Measurements from ENCODE around the gene GRIPAP1.

Gene GRIPAP1

GRCh38 chrX:48958635-48959094 is 43.4 kb downstream of the GRIPAP1 start:
- Histone ChIP-seq H3K9ac (ENCODE audit: low read length) (peak overlapping the region; percentile 97), H3K9me3 (ENCODE audit: control insufficient read depth, low read length) (no peaks in the 10 kb centered on the region), H4K91ac (ENCODE audit: low read length) (peak overlapping the region; percentile 27), H3K4me3 (ENCODE audit: insufficient read depth in 1 of 2, low read depth in 1 of 2, low read length in 2 of 2) (peak overlapping the region in 1 of 2 experiments; percentile 85), H2BK5ac (ENCODE audit: low read depth, low read length, poor library complexity, severe bottlenecking) (no peak overlapping the region), H2BK15ac (ENCODE audit: low read depth, poor library complexity, severe bottlenecking) (no peak overlapping the region), H3K36me3 (ENCODE audit: control insufficient read depth in 1 of 2, insufficient read depth in 2 of 2, low read depth in 1 of 2, low read length in 2 of 2) (peaks cover 17 to 27% of the 10 kb centered on the region in 2 experiments), H3K23ac (ENCODE audit: low read length in 2 of 2) (no peak overlapping the region), H2BK12ac (ENCODE audit: low read length in 2 of 2) (no peak overlapping the region), H3K4me1 (ENCODE audit: control insufficient read depth, insufficient read depth, low read depth, low read length) (peaks cover 6% of the 10 kb centered on the region), H3K79me1 (replicated peaks; ENCODE audit: low read length, poor library complexity, severe bottlenecking) (no peaks in the 10 kb centered on the region), H3K4ac (ENCODE audit: low read depth in 1 of 2, low read length in 2 of 2) (peak overlapping the region; percentile 61 to 64), H3K27ac (ENCODE audit: low read length, poor library complexity, severe bottlenecking) (peak overlapping the region; percentile 95), H2AFZ (ENCODE audit: low read depth, low read length) (no peak overlapping the region), H3K14ac (ENCODE audit: low read length in 2 of 2) (no peak overlapping the region), H2AK5ac (ENCODE audit: low read length, severe bottlenecking) (no peak overlapping the region), H4K8ac (ENCODE audit: low read length) (peak overlapping the region; percentile 37), H3K4me2 (ENCODE audit: low read length, poor library complexity, severe bottlenecking) (peak overlapping the region; percentile 66), H3K27me3 (ENCODE audit: control insufficient read depth in 1 of 2, insufficient read depth in 1 of 2, low read length in 2 of 2) (peaks cover 0 to 3% of the 10 kb centered on the region in 2 experiments), H3K18ac (ENCODE audit: low read depth in 1 of 2, low read length in 2 of 2) (peak overlapping the region in 1 of 2 experiments; percentile 33), H2BK120ac (ENCODE audit: low read depth, low read length) (no peak overlapping the region)
- DNase-seq, result peak; percentile 79
- 0% methylated on average over 20 of the region's 21 CpGs for WGBS

GRCh38 chrX:48957827-48958634 is 44.0 kb downstream of the GRIPAP1 start:
- Histone ChIP-seq H2AFZ (ENCODE audit: low read depth, low read length) (peak overlapping the region; percentile 42), H2BK15ac (ENCODE audit: low read depth, poor library complexity, severe bottlenecking) (no peak overlapping the region), H3K9ac (ENCODE audit: low read length) (peak overlapping the region; percentile 97), H3K36me3 (ENCODE audit: control insufficient read depth in 1 of 2, insufficient read depth in 2 of 2, low read depth in 1 of 2, low read length in 2 of 2) (peaks cover 16 to 32% of the 10 kb centered on the region in 2 experiments), H2BK12ac (ENCODE audit: low read length in 2 of 2) (no peak overlapping the region), H2BK120ac (ENCODE audit: low read depth, low read length) (peak overlapping the region; percentile 27), H2BK5ac (ENCODE audit: low read depth, low read length, poor library complexity, severe bottlenecking) (peak overlapping the region; percentile 84), H3K4ac (ENCODE audit: low read depth in 1 of 2, low read length in 2 of 2) (peak overlapping the region in 1 of 2 experiments; percentile 69), H3K27me3 (ENCODE audit: control insufficient read depth in 1 of 2, insufficient read depth in 1 of 2, low read length in 2 of 2) (peaks cover 0 to 3% of the 10 kb centered on the region in 2 experiments), H3K4me1 (ENCODE audit: control insufficient read depth, insufficient read depth, low read depth, low read length) (peaks cover 6% of the 10 kb centered on the region), H4K91ac (ENCODE audit: low read length) (peak overlapping the region; percentile 68), H3K18ac (ENCODE audit: low read depth in 1 of 2, low read length in 2 of 2) (peak overlapping the region; percentile 73 to 80), H4K8ac (ENCODE audit: low read length) (peak overlapping the region; percentile 84), H3K4me3 (ENCODE audit: insufficient read depth in 1 of 2, low read depth in 1 of 2, low read length in 2 of 2) (peak overlapping the region; percentile 78 to 85), H2AK5ac (ENCODE audit: low read length, severe bottlenecking) (no peak overlapping the region), H3K4me2 (ENCODE audit: low read length, poor library complexity, severe bottlenecking) (no peak overlapping the region), H3K79me1 (replicated peaks; ENCODE audit: low read length, poor library complexity, severe bottlenecking) (no peaks in the 10 kb centered on the region), H3K14ac (ENCODE audit: low read length in 2 of 2) (peak overlapping the region in 1 of 2 experiments; percentile 48), H3K23ac (ENCODE audit: low read length in 2 of 2) (no peak overlapping the region), H3K27ac (ENCODE audit: low read length, poor library complexity, severe bottlenecking) (peak overlapping the region; percentile 100), H3K9me3 (ENCODE audit: control insufficient read depth, low read length) (no peaks in the 10 kb centered on the region)
- 1% methylated on average over 39 of the region's 66 CpGs for WGBS
- DNase-seq, result peak; percentile 97

GRCh38 chrX:48957477-48957826 is 44.6 kb downstream of the GRIPAP1 start, which contains the start of gene OTUD5:
TSS of gene OTUD5 (minus strand) at chrX:48957607. CDS start at chrX:48957570, 37 bp downstream.
- H3K4ac ChIP-seq (ENCODE audit: low read depth in 1 of 2, low read length in 2 of 2), result peak within 1 kb of the TSS in 1 of 2 experiments; percentile 88

More at GRCh38 chrX:48957477-48957826, 44.6 kb downstream of the GRIPAP1 start, which contains the start of gene OTUD5:
- peaks cover 6% of the 10 kb centered on the region for H3K4me1 ChIP-seq (ENCODE audit: control insufficient read depth, insufficient read depth, low read depth, low read length)
- H2AFZ ChIP-seq (ENCODE audit: low read depth, low read length), result peak within 1 kb of the TSS; percentile 42
- H3K23ac ChIP-seq (ENCODE audit: low read length in 2 of 2), result peak within 1 kb of the TSS in 1 of 2 experiments; percentile 80
- peak within 1 kb of the TSS; percentile 80 to 91 for H3K18ac ChIP-seq (ENCODE audit: low read depth in 1 of 2, low read length in 2 of 2)
- peak within 1 kb of the TSS; percentile 36 to 91 for H3K14ac ChIP-seq (ENCODE audit: low read length in 2 of 2)
- 0% methylated on average over 8 of the region's 53 CpGs for WGBS
- H3K79me1 ChIP-seq (replicated peaks; ENCODE audit: low read length, poor library complexity, severe bottlenecking), result no peaks in the 10 kb centered on the region
- H2BK15ac ChIP-seq (ENCODE audit: low read depth, poor library complexity, severe bottlenecking), result no peak within 1 kb of the TSS
- H4K91ac ChIP-seq (ENCODE audit: low read length), result peak within 1 kb of the TSS; percentile 68
- peaks cover 0 to 3% of the 10 kb centered on the region in 2 experiments for H3K27me3 ChIP-seq (ENCODE audit: control insufficient read depth in 1 of 2, insufficient read depth in 1 of 2, low read length in 2 of 2)
- peaks cover 16 to 30% of the 10 kb centered on the region in 2 experiments for H3K36me3 ChIP-seq (ENCODE audit: control insufficient read depth in 1 of 2, insufficient read depth in 2 of 2, low read depth in 1 of 2, low read length in 2 of 2)
- peak within 1 kb of the TSS; percentile 100 for H3K27ac ChIP-seq (ENCODE audit: low read length, poor library complexity, severe bottlenecking)
- H3K4me2 ChIP-seq (ENCODE audit: low read length, poor library complexity, severe bottlenecking), result peak within 1 kb of the TSS; percentile 83
- peak within 1 kb of the TSS; percentile 78 to 87 for H3K4me3 ChIP-seq (ENCODE audit: insufficient read depth in 1 of 2, low read depth in 1 of 2, low read length in 2 of 2)
- peak within 1 kb of the TSS; percentile 97 for H3K9ac ChIP-seq (ENCODE audit: low read length)
- H2BK12ac ChIP-seq (ENCODE audit: low read length in 2 of 2), result peak within 1 kb of the TSS in 1 of 2 experiments; percentile 52
- peak within 1 kb of the TSS; percentile 84 for H2BK5ac ChIP-seq (ENCODE audit: low read depth, low read length, poor library complexity, severe bottlenecking)
- H3K9me3 ChIP-seq (ENCODE audit: control insufficient read depth, low read length), result no peaks in the 10 kb centered on the region
- peak within 1 kb of the TSS; percentile 84 for H4K8ac ChIP-seq (ENCODE audit: low read length)
- peak within 1 kb of the TSS; percentile 27 for H2BK120ac ChIP-seq (ENCODE audit: low read depth, low read length)
- H2AK5ac ChIP-seq (ENCODE audit: low read length, severe bottlenecking), result no peak within 1 kb of the TSS
- no peak for DNase-seq
